Loucy (cell line): ENCODE data around the gene SLC5A12.

ENCODE experiments used
- CTCF ChIP-seq: fragments of 200-600 bp; sonication (generic); conservative IDR thresholded peaks from 2 replicates; pipeline ENCODE4 v1.5.1; 2014; ENCODE audit warnings: mild to moderate bottlenecking, antibody characterized with exemption, low read length
- EZH2phosphoT487 ChIP-seq: fragments of 200-600 bp; IDR thresholded peaks from 2 replicates; pipeline ENCODE4 v1.6.1; 2018; ENCODE audit warnings: antibody characterized with exemption, mild to moderate bottlenecking, moderate library complexity, borderline replicate concordance

- peak; percentile 80 for TF ChIP-seq CTCF
- no peak for TF ChIP-seq EZH2phosphoT487
Observed at GRCh38 chr11:26649884-26650283, 72.0 kb downstream of the SLC5A12 start.
